ENCODE results near the gene NSD2. TPM values are rescaled to one million over a fixed set of nuclear protein-coding genes. Genes with fewer than 3 reads are reported as not detected.

Gene NSD2
- total and polyA plus RNA-seq, 4 donors = 5.1 to 71.5 (median 11.6) TPM

DNA sequence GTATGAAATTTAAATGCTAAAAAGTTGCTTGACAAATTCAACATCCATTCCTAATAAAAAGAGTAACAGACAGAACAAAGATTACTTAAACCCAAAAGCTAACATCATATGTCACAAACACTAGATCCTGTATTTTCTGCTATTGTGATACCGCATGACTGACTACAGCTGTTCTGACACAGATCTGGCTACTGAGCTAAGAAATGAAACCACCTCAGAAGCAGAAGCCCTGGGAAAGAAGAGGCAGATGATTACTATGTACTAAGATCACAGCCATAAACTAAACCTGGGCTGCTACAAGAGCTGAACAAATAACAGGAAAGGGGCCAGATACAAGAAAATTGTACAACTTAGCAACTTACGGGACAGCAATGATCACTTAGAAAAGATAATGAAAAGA is 24.6 kb upstream of the NSD2 start:
- TF ChIP-seq, protein P1, sequence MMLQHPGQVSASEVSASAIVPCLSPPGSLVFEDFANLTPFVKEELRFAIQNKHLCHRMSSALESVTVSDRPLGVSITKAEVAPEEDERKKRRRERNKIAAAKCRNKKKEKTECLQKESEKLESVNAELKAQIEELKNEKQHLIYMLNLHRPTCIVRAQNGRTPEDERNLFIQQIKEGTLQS (IDR thresholded peaks at IDR 0.05) = no peak
- TF ChIP-seq JUND (IDR thresholded peaks at IDR 0.05) = no peak
- no peak for TF ChIP-seq SP1 (IDR thresholded peaks at IDR 0.05)
- TF ChIP-seq, protein P2, sequence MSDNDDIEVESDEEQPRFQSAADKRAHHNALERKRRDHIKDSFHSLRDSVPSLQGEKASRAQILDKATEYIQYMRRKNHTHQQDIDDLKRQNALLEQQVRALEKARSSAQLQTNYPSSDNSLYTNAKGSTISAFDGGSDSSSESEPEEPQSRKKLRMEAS (IDR thresholded peaks at IDR 0.05) = no peak
- TF ChIP-seq RXRA (IDR thresholded peaks at IDR 0.05) = no peak
- no peak for TF ChIP-seq NR2F2 (IDR thresholded peaks at IDR 0.05)
- TF ChIP-seq HNF4A (conservative IDR thresholded peaks at IDR 0.05) = no peak
- no peak for TF ChIP-seq RAD21 (IDR thresholded peaks at IDR 0.05)
- TF ChIP-seq EGR1 (IDR thresholded peaks at IDR 0.05; ENCODE audit: low read depth in 2 of 2) = no peak
- no peak for TF ChIP-seq TAF1 (conservative IDR thresholded peaks at IDR 0.05)
- TF ChIP-seq FOXA1 (IDR thresholded peaks at IDR 0.05) = no peak
- no peak for TF ChIP-seq GABPA (IDR thresholded peaks at IDR 0.05 in 1 of 2, conservative IDR thresholded peaks at IDR 0.05 in 1 of 2)
- TF ChIP-seq, protein P3, sequence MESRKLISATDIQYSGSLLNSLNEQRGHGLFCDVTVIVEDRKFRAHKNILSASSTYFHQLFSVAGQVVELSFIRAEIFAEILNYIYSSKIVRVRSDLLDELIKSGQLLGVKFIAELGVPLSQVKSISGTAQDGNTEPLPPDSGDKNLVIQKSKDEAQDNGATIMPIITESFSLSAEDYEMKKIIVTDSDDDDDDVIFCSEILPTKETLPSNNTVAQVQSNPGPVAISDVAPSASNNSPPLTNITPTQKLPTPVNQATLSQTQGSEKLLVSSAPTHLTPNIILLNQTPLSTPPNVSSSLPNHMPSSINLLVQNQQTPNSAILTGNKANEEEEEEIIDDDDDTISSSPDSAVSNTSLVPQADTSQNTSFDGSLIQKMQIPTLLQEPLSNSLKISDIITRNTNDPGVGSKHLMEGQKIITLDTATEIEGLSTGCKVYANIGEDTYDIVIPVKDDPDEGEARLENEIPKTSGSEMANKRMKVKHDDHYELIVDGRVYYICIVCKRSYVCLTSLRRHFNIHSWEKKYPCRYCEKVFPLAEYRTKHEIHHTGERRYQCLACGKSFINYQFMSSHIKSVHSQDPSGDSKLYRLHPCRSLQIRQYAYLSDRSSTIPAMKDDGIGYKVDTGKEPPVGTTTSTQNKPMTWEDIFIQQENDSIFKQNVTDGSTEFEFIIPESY (IDR thresholded peaks at IDR 0.05) = no peak
- TF ChIP-seq, protein P4, sequence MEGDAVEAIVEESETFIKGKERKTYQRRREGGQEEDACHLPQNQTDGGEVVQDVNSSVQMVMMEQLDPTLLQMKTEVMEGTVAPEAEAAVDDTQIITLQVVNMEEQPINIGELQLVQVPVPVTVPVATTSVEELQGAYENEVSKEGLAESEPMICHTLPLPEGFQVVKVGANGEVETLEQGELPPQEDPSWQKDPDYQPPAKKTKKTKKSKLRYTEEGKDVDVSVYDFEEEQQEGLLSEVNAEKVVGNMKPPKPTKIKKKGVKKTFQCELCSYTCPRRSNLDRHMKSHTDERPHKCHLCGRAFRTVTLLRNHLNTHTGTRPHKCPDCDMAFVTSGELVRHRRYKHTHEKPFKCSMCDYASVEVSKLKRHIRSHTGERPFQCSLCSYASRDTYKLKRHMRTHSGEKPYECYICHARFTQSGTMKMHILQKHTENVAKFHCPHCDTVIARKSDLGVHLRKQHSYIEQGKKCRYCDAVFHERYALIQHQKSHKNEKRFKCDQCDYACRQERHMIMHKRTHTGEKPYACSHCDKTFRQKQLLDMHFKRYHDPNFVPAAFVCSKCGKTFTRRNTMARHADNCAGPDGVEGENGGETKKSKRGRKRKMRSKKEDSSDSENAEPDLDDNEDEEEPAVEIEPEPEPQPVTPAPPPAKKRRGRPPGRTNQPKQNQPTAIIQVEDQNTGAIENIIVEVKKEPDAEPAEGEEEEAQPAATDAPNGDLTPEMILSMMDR (IDR thresholded peaks at IDR 0.05; ENCODE audit: low read depth, low read length, missing input control) = no peak
- TF ChIP-seq, protein P5, sequence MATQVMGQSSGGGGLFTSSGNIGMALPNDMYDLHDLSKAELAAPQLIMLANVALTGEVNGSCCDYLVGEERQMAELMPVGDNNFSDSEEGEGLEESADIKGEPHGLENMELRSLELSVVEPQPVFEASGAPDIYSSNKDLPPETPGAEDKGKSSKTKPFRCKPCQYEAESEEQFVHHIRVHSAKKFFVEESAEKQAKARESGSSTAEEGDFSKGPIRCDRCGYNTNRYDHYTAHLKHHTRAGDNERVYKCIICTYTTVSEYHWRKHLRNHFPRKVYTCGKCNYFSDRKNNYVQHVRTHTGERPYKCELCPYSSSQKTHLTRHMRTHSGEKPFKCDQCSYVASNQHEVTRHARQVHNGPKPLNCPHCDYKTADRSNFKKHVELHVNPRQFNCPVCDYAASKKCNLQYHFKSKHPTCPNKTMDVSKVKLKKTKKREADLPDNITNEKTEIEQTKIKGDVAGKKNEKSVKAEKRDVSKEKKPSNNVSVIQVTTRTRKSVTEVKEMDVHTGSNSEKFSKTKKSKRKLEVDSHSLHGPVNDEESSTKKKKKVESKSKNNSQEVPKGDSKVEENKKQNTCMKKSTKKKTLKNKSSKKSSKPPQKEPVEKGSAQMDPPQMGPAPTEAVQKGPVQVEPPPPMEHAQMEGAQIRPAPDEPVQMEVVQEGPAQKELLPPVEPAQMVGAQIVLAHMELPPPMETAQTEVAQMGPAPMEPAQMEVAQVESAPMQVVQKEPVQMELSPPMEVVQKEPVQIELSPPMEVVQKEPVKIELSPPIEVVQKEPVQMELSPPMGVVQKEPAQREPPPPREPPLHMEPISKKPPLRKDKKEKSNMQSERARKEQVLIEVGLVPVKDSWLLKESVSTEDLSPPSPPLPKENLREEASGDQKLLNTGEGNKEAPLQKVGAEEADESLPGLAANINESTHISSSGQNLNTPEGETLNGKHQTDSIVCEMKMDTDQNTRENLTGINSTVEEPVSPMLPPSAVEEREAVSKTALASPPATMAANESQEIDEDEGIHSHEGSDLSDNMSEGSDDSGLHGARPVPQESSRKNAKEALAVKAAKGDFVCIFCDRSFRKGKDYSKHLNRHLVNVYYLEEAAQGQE (IDR thresholded peaks at IDR 0.05) = no peak
- TF ChIP-seq HNF4G (IDR thresholded peaks at IDR 0.05) = no peak
- TF ChIP-seq YY1 (IDR thresholded peaks at IDR 0.05) = no peak
- WGBS = 96% methylated on average over 2 of the region's 2 CpGs
- no peak overlapping the region for H3K4me3 ChIP-seq (ENCODE audit: low read depth in 1 of 3, low read length in 3 of 3)
- DNase-seq (ENCODE audit: low spot score) = no peak
- H3K9ac ChIP-seq (ENCODE audit: low read depth in 1 of 2, low read length in 2 of 2) = no peak overlapping the region
- no peaks in the 10 kb centered on the region for H3K27me3 ChIP-seq (ENCODE audit: control insufficient read depth in 4 of 4, insufficient read depth in 4 of 4, low read length in 3 of 4)
- H3K9me3 ChIP-seq (ENCODE audit: control insufficient read depth in 4 of 4, low read length in 3 of 4) = no peaks in the 10 kb centered on the region
- peaks cover 0 to 7% (median 5%) of the 10 kb centered on the region in 4 donors for H3K4me1 ChIP-seq (ENCODE audit: control insufficient read depth in 4 of 4, insufficient read depth in 4 of 4, low read length in 3 of 4)
- no peak overlapping the region for H3K27ac ChIP-seq (ENCODE audit: low read depth in 1 of 2, low read length in 2 of 2)
- peaks cover 9 to 28% (median 13%) of the 10 kb centered on the region in 4 donors for H3K36me3 ChIP-seq (ENCODE audit: control insufficient read depth in 4 of 4, insufficient read depth in 3 of 4, low read depth in 1 of 4, low read length in 3 of 4)

Measured in liver (tissue), 9 donors.